ENCODE results near the gene KRTAP10-9. TPM values are rescaled to one million over a fixed set of nuclear protein-coding genes. Genes with fewer than 3 reads are reported as not detected.
"Not testable (repeated sequence)": the region's sequence is repeated elsewhere in the genome, so short reads cannot be mapped to it uniquely, and the experiment has no call there.

KRTAP10-9 gene
- total and polyA plus RNA-seq, 10 donors: not detected

DNA sequence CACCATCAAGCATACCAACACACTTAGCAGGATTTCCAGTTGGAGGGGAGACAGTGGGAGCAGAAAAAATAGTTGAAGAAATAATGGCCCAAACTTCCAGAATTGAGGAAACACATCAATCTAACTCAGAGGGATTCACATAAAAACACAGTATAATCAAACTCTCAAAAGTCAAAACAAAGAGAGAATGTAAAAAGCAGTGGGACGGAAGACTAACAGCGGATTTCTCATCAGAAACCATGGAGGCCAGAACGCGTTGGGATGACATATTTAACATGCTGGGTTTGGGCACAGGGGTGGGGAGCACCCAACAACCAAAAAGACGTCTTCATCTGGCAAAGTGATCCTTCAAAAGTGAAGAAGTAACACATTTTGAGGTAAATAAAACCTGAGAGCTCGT is 7.0 kb upstream of the KRTAP10-9 start:
- TF ChIP-seq POLR2AphosphoS5 (IDR thresholded peaks at IDR 0.05) (no peak), POLR2A (IDR thresholded peaks at IDR 0.05) (no peak)
- TF ChIP-seq, protein P1, sequence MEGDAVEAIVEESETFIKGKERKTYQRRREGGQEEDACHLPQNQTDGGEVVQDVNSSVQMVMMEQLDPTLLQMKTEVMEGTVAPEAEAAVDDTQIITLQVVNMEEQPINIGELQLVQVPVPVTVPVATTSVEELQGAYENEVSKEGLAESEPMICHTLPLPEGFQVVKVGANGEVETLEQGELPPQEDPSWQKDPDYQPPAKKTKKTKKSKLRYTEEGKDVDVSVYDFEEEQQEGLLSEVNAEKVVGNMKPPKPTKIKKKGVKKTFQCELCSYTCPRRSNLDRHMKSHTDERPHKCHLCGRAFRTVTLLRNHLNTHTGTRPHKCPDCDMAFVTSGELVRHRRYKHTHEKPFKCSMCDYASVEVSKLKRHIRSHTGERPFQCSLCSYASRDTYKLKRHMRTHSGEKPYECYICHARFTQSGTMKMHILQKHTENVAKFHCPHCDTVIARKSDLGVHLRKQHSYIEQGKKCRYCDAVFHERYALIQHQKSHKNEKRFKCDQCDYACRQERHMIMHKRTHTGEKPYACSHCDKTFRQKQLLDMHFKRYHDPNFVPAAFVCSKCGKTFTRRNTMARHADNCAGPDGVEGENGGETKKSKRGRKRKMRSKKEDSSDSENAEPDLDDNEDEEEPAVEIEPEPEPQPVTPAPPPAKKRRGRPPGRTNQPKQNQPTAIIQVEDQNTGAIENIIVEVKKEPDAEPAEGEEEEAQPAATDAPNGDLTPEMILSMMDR (IDR thresholded peaks at IDR 0.05 in 8 of 11, conservative IDR thresholded peaks at IDR 0.05 in 3 of 11): no peak
- Histone ChIP-seq H3K9me3 (peaks cover 5 to 54% (median 44%) of the 10 kb centered on the region in 8 donors), H3K4me3 (no peak overlapping the region), H3K27me3 (replicated peaks in 1 of 7) (peaks cover 0 to 15% (median 0%) of the 10 kb centered on the region in 7 donors), H3K36me3 (no peaks in the 10 kb centered on the region), H3K4me1 (peaks cover 0 to 18% (median 5%) of the 10 kb centered on the region in 6 donors), H3K27ac (peak overlapping the region in 6 of 8 donors; percentile 48 to 84 (median 72))
- no peak for DNase-seq
- 87 to 94% (median 91%) methylated on average over 6 of the region's 6 CpGs for WGBS, 5 donors
- intact Hi-C loops (cut with DNase I; ENCODE audit: low total_unique reads): no loop called here

DNA sequence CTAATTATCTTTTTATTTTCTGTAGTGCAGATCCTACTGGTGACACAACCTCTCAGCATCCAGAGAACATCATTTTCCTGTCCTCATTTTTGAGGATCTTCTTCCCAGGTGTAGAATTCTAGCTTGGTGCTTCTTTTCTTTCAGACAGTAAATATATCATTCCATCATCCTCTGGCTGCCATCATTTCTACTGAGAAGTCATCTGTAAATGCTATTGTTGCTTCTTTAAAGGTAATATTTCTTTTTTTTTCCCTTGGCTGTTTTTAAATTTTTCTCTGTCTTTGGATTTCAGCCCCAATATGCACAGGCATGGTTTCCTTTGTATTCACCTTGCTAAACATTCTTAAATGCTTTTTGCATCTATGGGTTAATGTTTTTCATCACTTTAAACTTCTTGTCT is 3.3 kb upstream of the KRTAP10-9 start:
- H3K27ac ChIP-seq: no peak overlapping the region
- no peak for DNase-seq
- intact Hi-C loops (cut with DNase I; ENCODE audit: low total_unique reads): no loop called here
- TF ChIP-seq, protein P1 (IDR thresholded peaks at IDR 0.05 in 8 of 11, conservative IDR thresholded peaks at IDR 0.05 in 3 of 11): no peak
- TF ChIP-seq POLR2AphosphoS5 (IDR thresholded peaks at IDR 0.05): no peak
- no peak for TF ChIP-seq POLR2A (IDR thresholded peaks at IDR 0.05)
- H3K4me3 ChIP-seq: no peak overlapping the region
- H3K9me3 ChIP-seq: peaks cover 5 to 63% (median 48%) of the 10 kb centered on the region in 8 donors
- H3K27me3 ChIP-seq (replicated peaks in 1 of 7): peaks cover 0 to 25% (median 0%) of the 10 kb centered on the region in 7 donors
- peaks cover 0 to 26% (median 7%) of the 10 kb centered on the region in 6 donors for H3K4me1 ChIP-seq
- H3K36me3 ChIP-seq: no peaks in the 10 kb centered on the region

DNA sequence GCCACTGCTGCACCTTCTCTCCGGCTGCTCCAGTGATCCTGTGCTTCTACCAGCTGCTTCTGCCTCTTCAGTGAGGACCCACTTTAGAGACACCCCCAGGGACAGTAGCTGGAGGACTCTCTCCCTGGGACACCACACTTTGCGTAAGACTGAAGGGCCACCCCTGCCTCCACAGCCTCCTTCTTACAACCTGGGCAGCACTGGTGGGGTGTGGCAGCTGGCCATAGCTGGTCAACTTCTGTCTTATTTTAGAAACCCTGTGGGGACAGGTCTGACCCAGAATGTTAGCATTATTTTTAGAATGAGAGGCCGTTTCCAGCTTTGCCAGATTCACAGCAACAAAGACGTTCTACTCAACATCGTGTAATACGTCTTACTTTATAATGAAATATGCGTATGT is 1.1 kb upstream of the KRTAP10-9 start:
- Histone ChIP-seq H3K4me1 (peaks cover 0 to 17% (median 4%) of the 10 kb centered on the region in 6 donors), H3K36me3 (no peaks in the 10 kb centered on the region), H3K27ac (no peak overlapping the region), H3K27me3 (replicated peaks in 1 of 7) (peaks cover 0 to 31% (median 0%) of the 10 kb centered on the region in 7 donors), H3K9me3 (peaks cover 5 to 64% (median 44%) of the 10 kb centered on the region in 8 donors), H3K4me3 (no peak overlapping the region)
- no peak for DNase-seq
- TF ChIP-seq POLR2AphosphoS5 (IDR thresholded peaks at IDR 0.05) (no peak), POLR2A (IDR thresholded peaks at IDR 0.05) (no peak)
- TF ChIP-seq, protein P1 (IDR thresholded peaks at IDR 0.05 in 8 of 11, conservative IDR thresholded peaks at IDR 0.05 in 3 of 11): no peak
- WGBS, 5 donors: 87 to 93% (median 88%) methylated on average over 6 to 7 of the region's 7 CpGs
- intact Hi-C loops (cut with DNase I; ENCODE audit: low total_unique reads): no loop called here

DNA sequence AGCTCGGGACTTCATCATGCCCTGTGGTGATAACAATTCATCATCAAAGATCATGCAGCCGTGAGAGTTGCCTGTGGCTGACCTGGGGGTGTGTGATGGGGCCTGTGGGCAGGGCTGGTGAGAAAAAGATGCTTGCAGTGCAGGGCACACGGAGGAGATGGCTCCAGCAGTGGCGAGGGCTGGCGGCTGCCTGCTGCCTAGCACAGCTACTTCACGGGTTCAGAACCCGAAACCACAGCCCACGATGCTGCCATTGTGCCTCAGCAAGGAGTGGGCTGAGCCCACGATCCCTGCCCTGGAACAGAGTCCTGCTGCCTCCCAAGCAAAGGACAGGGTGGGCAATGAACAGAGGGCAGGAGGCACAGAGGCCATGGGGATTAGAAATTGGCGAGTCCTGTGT is 631 bp upstream of the KRTAP10-9 start:
- Histone ChIP-seq H3K4me3 (no peak overlapping the region), H3K27me3 (replicated peaks in 1 of 7) (peaks cover 0 to 31% (median 0%) of the 10 kb centered on the region in 7 donors), H3K36me3 (no peaks in the 10 kb centered on the region), H3K9me3 (peaks cover 5 to 64% (median 48%) of the 10 kb centered on the region in 8 donors), H3K4me1 (peaks cover 0 to 17% (median 4%) of the 10 kb centered on the region in 6 donors), H3K27ac (no peak overlapping the region)
- WGBS, 5 donors: 64 to 71% (median 67%) methylated on average over 7 to 10 of the region's 10 CpGs
- DNase-seq: peak; percentile 73
- TF ChIP-seq, protein P1 (IDR thresholded peaks at IDR 0.05 in 8 of 11, conservative IDR thresholded peaks at IDR 0.05 in 3 of 11): no peak
- TF ChIP-seq POLR2AphosphoS5 (IDR thresholded peaks at IDR 0.05): peak in 1 of 3 donors; percentile 21
- intact Hi-C loops (cut with DNase I; ENCODE audit: low total_unique reads): no loop called here

DNA sequence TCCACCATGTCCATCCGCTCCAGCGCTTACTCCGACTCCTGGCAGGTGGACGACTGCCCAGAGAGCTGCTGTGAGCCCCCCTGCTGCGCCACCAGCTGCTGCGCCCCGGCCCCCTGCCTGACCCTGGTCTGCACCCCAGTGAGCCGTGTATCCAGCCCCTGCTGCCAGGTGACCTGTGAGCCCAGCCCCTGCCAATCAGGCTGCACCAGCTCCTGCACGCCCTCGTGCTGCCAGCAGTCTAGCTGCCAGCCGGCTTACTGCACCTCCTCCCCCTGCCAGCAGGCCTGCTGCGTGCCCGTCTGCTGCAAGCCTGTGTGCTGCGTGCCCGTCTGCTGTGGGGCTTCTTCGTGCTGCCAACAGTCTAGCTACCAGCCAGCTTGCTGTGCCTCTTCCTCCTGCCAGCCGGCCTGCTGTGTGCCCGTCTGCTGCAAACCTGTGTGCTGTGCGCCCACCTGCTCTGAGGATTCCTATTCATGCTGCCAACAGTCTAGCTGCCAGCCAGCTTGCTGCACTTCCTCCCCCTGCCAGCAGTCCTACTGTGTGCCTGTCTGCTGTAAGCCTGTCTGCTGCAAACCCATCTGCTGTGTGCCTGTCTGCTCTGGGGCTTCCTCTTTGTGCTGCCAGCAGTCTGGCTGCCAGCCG is 409 bp downstream of the KRTAP10-9 start:
- WGBS, 5 donors: 80 to 88% (median 83%) methylated on average over 13 to 20 of the region's 20 CpGs
- Histone ChIP-seq H3K27me3 (replicated peaks in 1 of 7) (peaks cover 0 to 31% (median 0%) of the 10 kb centered on the region in 7 donors), H3K9me3 (peaks cover 8 to 64% (median 53%) of the 10 kb centered on the region in 8 donors), H3K4me1 (peaks cover 0 to 17% (median 4%) of the 10 kb centered on the region in 6 donors)
- H3K36me3 ChIP-seq; intact Hi-C loops (cut with DNase I; ENCODE audit: low total_unique reads); H3K27ac ChIP-seq; H3K4me3 ChIP-seq: not testable (repeated sequence)
- DNase-seq: peak; percentile 46

DNA sequence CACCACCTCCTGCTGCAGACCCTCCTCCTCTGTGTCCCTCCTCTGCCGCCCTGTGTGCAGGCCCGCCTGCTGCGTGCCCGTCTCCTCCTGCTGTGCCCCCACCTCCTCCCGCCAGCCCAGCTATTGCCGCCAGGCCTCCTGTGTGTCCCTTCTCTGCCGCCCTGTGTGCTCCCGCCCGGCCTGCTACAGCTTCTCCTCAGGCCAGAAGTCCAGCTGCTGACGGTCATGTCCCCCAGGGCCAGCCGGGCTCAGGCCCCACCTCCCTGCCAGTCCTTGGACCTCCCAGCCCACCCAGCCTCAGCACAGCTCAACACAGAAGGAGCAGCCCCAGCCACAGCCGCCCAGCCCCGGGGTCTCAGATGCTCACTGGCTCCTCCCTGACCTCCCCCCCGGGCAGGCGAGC is 939 bp downstream of the KRTAP10-9 start:
- intact Hi-C loops (cut with DNase I; ENCODE audit: low total_unique reads); DNase-seq; H3K27ac ChIP-seq; H3K4me3 ChIP-seq; H3K36me3 ChIP-seq: not testable (repeated sequence)
- 64 to 78% (median 67%) methylated on average over 10 to 15 of the region's 15 CpGs for WGBS, 5 donors
- H3K9me3 ChIP-seq: peaks cover 10 to 64% (median 53%) of the 10 kb centered on the region in 8 donors
- peaks cover 0 to 31% (median 0%) of the 10 kb centered on the region in 7 donors for H3K27me3 ChIP-seq (replicated peaks in 1 of 7)
- peaks cover 0 to 17% (median 4%) of the 10 kb centered on the region in 6 donors for H3K4me1 ChIP-seq
